ENCODE results near the gene CTDSPL.

CTDSPL gene

GRCh38 chr3:38001456-38002081 lies 139.9 kb downstream of the CTDSPL start:
- DNase-seq (ENCODE audit: low read depth in 2 of 2): no peak

- DNase-seq (ENCODE audit: low read depth in 2 of 2): no peak
Observed at GRCh38 chr3:38002291-38002876, 140.7 kb downstream of the CTDSPL start.

- DNase-seq (ENCODE audit: low read depth in 2 of 2): no peak
Observed at GRCh38 chr3:38002940-38003339, 141.3 kb downstream of the CTDSPL start.

- DNase-seq (ENCODE audit: low read depth in 2 of 2): peak in 1 of 2 experiments; percentile 52
Observed at GRCh38 chr3:38003371-38003816, 141.7 kb downstream of the CTDSPL start.

- no peak for DNase-seq (ENCODE audit: low read depth in 2 of 2)
Observed at GRCh38 chr3:38003817-38004414, 142.2 kb downstream of the CTDSPL start.

GRCh38 chr3:38004415-38005075 lies 142.9 kb downstream of the CTDSPL start:
- DNase-seq (ENCODE audit: low read depth in 2 of 2): peak in 1 of 2 experiments; percentile 42

- DNase-seq (ENCODE audit: low read depth in 2 of 2): no peak
Observed at GRCh38 chr3:38005076-38006020, 143.7 kb downstream of the CTDSPL start.

- DNase-seq (ENCODE audit: low read depth in 2 of 2): no peak
Observed at GRCh38 chr3:38006031-38006430, 144.4 kb downstream of the CTDSPL start.

- DNase-seq (ENCODE audit: low read depth in 2 of 2): no peak
Observed at GRCh38 chr3:38006445-38006995, 144.8 kb downstream of the CTDSPL start.

- DNase-seq (ENCODE audit: low read depth in 2 of 2): no peak
Observed at GRCh38 chr3:38007754-38008090, 146.0 kb downstream of the CTDSPL start.

GRCh38 chr3:38008191-38008701 lies 146.6 kb downstream of the CTDSPL start:
- no peak for DNase-seq (ENCODE audit: low read depth in 2 of 2)

- no peak for DNase-seq (ENCODE audit: low read depth in 2 of 2)
Observed at GRCh38 chr3:38008971-38009580, 147.4 kb downstream of the CTDSPL start.

- no peak for DNase-seq (ENCODE audit: low read depth in 2 of 2)
Observed at GRCh38 chr3:38009807-38010591, 148.3 kb downstream of the CTDSPL start.

GRCh38 chr3:38011111-38011510 lies 149.4 kb downstream of the CTDSPL start:
- no peak for DNase-seq (ENCODE audit: low read depth in 2 of 2)

- DNase-seq (ENCODE audit: low read depth in 2 of 2): no peak
Observed at GRCh38 chr3:38015485-38015884, 153.8 kb downstream of the CTDSPL start.

- no peak for DNase-seq (ENCODE audit: low read depth in 2 of 2)
Observed at GRCh38 chr3:38015984-38016383, 154.3 kb downstream of the CTDSPL start.

GRCh38 chr3:38016410-38016809 lies 154.7 kb downstream of the CTDSPL start:
- no peak for DNase-seq (ENCODE audit: low read depth in 2 of 2)

- DNase-seq (ENCODE audit: low read depth in 2 of 2): no peak
Observed at GRCh38 chr3:38016847-38017444, 155.3 kb downstream of the CTDSPL start.

Measured in stimulated activated CD4-positive, alpha-beta T cell treated with anti-CD3 and anti-CD28 coated beads, Interleukin-12 subunit alpha, Interleukin-12 subunit beta, amount 100 ng/mL, for 24 hours (primary cell).